Hepatocyte (in vitro differentiated cells): ENCODE results near the gene ZNF746.

Experiments used
- CTCF ChIP-seq: fragments of 200-600 bp; sonication (generic); IDR thresholded peaks from 2 replicates; pipeline ENCODE4 v1.5.1; 2016; ENCODE audit warnings: antibody characterized with exemption, mild to moderate bottlenecking; ENCODE audit not compliant: poor library complexity
- EZH2 ChIP-seq: fragments of 200-600 bp; sonication (generic); IDR thresholded peaks from 2 replicates; pipeline ENCODE4 v1.6.1; 2016; ENCODE audit warnings: antibody characterized with exemption, mild to moderate bottlenecking, borderline replicate concordance
- EZH2phosphoT487 ChIP-seq: fragments of 200-600 bp; sonication (generic); IDR thresholded peaks from one replicate; pipeline ENCODE4 v1.6.1; 2018; ENCODE audit warnings: antibody characterized with exemption, mild to moderate bottlenecking, low read depth, moderate library complexity; ENCODE audit not compliant: unreplicated experiment, severe bottlenecking

DNA sequence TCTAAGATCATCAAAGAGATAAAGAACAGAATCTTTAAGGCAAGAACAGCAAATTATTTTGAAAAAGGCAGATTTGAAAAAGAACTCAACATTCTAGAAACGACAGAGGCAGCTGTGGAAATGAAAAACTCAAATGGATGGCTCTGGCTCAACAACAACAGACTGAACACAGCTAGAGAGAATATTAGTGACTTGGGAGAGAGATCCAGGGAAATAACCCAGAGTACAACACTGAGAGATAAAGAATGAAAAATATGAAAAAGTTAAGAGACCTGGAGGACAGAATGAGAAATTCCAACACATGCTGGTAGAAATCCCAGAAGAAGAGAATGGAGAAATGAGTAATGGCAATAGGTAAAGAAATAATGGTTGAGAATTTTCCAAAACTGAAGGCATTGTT, 18.9 kb downstream of the ZNF746 start:
- TF ChIP-seq CTCF: no peak
- TF ChIP-seq EZH2: no peak
- TF ChIP-seq EZH2phosphoT487: no peak
